Stimulated activated naive B cell treated with anti-CD40 and anti-IgM and Interleukin-4, amounts not matched to agents 10 μg/mL and 1 μg/mL and 100 μg/mL, for 72 hours (primary cell): Measurements from ENCODE around the gene PRKCE.

Experiments
- ATAC-seq, 2 donors: fragments of 150-1000 bp; cut with Tn5 transposase; replicated peaks; 2 replicates each; pipeline ENCODE4 v1.10.0; 2021; ENCODE audit warnings: moderate library complexity in 1 of 2
- DNase-seq: peaks from one replicate; pipeline ENCODE4 v3.0.0; 2021
- H3K27ac Mint-ChIP-seq: one replicate; pipeline ENCODE4 v1.8.0; 2022; ENCODE audit warnings: mild to moderate bottlenecking, mixed read lengths
- H3K27me3 Mint-ChIP-seq, 2 donors: one replicate each; pipeline ENCODE4 v1.8.0; 2022; ENCODE audit warnings: mixed read lengths in 2 of 2
- H3K36me3 Mint-ChIP-seq, 2 donors: one replicate each; pipeline ENCODE4 v1.8.0; 2022; ENCODE audit warnings: mixed read lengths in 2 of 2, mild to moderate bottlenecking in 1 of 2
- H3K4me1 Mint-ChIP-seq, 2 donors: one replicate each; pipeline ENCODE4 v1.8.0; 2022; ENCODE audit warnings: mixed read lengths in 2 of 2, mild to moderate bottlenecking in 1 of 2
- H3K4me3 Mint-ChIP-seq, 2 donors: one replicate each; pipeline ENCODE4 v1.8.0; 2022; ENCODE audit warnings: mild to moderate bottlenecking in 2 of 2, mixed read lengths in 2 of 2, moderate library complexity in 1 of 2
- H3K9me3 Mint-ChIP-seq, 2 donors: one replicate each; pipeline ENCODE4 v1.8.0; 2022; ENCODE audit warnings: mixed read lengths in 2 of 2, mild to moderate bottlenecking in 1 of 2

Gene PRKCE

DNA sequence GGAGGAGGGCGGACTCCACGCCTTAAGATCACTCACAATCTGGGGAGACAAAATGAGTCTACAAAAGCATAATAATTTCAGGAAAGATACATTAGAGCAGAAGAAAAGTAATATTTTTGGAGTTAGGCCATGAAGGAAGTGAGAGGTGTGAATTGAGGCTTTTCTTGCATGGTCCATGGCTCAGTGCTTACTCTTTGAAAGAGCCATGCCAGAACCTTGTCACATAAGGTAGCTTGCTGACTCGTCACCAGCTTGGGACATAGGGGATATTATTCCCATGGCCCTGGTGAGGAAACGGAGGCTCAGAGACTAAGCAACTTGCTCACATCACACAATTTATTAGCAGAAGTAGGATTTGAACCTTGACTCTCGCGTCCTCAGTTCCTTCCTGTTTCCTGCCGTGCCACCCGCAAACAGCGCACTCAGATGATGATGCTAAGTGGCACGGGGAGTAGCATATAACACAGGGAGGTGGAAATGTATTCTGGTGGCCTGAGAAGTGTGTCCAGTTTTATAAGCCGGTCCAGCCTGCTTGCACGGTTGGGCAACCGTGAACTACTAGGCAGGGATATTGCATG, 333.5 kb downstream of the PRKCE start:
- Mint-ChIP-seq H3K27ac (no peak overlapping the region), H3K4me1 (peaks cover 26 to 30% of the 10 kb centered on the region in 2 donors), H3K9me3 (no peaks in the 10 kb centered on the region), H3K4me3 (peak overlapping the region in 1 of 2 donors; percentile 12), H3K27me3 (no peaks in the 10 kb centered on the region), H3K36me3 (peaks cover 42 to 65% of the 10 kb centered on the region in 2 donors)
- no peak for DNase-seq
- ATAC-seq: peak; percentile 68 to 84

DNA sequence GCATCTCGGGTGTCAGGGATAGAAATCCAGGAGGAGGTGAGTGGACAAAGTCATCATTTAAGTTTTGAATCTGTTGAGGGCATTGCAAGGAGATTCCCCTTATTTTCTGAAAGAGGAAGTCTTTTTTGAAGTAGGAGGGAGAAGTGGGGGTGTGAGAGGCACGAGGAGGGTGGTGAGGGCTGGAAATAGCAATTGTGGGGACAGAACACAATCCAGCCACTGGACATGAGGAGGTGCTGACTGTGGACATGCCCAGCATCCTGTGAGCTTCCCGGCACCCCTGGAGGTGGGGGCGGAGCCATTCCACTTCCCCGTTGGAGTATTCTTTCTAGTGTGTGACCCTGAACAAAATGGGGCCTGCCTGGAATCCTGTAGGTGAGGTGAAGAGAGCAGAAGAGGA, 335.0 kb downstream of the PRKCE start:
- no peaks in the 10 kb centered on the region for H3K9me3 Mint-ChIP-seq
- H3K27me3 Mint-ChIP-seq: no peaks in the 10 kb centered on the region
- ATAC-seq: no peak
- no peak overlapping the region for H3K27ac Mint-ChIP-seq
- peaks cover 33 to 62% of the 10 kb centered on the region in 2 donors for H3K36me3 Mint-ChIP-seq
- H3K4me3 Mint-ChIP-seq: peak overlapping the region in 1 of 2 donors; percentile 5
- peaks cover 26 to 30% of the 10 kb centered on the region in 2 donors for H3K4me1 Mint-ChIP-seq
- DNase-seq: no peak

DNA sequence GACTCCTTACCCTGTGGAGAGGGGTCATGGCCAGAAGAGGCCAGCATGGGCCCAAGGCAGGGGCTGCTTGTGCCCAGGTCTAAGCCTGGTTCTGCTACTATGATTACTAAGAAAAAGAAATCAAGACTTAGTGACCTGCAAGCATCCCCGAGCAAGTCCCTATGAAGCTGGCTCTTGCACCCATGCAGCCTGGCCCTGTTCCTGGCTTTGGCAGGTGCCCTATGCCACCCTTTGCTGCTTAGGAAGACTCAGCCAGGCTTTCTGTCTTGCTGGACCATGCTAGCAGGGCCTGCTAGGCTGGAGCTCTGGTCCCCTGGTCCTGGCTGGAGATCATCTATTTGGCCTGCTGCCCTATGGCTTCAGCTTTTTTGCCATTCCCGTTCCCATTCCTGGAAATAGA, 336.4 kb downstream of the PRKCE start:
- Mint-ChIP-seq H3K4me3 (no peak overlapping the region), H3K27ac (no peak overlapping the region), H3K9me3 (no peaks in the 10 kb centered on the region), H3K27me3 (no peaks in the 10 kb centered on the region), H3K4me1 (peaks cover 29 to 30% of the 10 kb centered on the region in 2 donors), H3K36me3 (peaks cover 20 to 54% of the 10 kb centered on the region in 2 donors)
- ATAC-seq (no peak), DNase-seq (no peak)

DNA sequence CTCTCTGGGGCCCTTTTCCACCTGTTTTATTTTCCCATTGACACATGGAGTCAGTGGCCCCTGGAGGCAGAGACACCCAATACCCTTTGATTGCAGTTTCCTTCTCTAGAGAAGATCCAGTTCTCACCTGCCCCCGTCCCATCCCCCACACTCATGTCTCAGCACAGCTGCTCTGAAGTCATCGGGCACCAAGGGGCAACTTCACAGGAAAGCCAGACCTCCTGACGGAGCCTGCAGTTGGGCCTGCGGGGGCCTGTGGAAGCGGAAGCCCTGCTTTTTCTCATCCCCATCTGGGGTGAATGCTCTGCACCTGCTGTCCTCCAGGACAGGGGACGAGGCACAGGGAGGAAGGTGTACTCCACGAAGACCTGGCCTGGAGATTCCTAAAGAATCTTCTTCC, 337.4 kb downstream of the PRKCE start:
- Mint-ChIP-seq H3K27ac (no peak overlapping the region), H3K9me3 (no peaks in the 10 kb centered on the region), H3K4me3 (no peak overlapping the region), H3K27me3 (no peaks in the 10 kb centered on the region), H3K4me1 (peaks cover 31 to 36% of the 10 kb centered on the region in 2 donors), H3K36me3 (peaks cover 20 to 50% of the 10 kb centered on the region in 2 donors)
- ATAC-seq (no peak), DNase-seq (no peak)

DNA sequence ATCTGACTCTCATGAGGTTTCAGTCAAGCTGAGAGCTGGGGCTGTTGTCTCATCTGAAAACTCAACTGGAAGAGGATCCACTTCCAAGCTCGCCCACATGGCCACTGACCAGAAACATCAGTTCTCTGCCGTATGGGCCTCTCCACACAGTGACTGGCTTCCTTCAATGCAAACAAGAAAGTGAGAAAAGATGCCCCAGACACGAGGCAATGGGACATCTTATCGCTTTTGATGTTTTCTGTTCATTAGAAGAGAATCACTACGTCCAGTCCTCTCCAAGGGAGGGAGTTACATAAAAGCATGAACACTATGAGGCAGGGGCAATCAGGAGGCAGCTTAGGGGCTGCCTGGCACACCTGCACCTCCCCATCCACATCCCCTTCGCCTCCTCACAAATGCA, 338.7 kb downstream of the PRKCE start:
- Mint-ChIP-seq H3K4me1 (peaks cover 19 to 23% of the 10 kb centered on the region in 2 donors), H3K9me3 (no peaks in the 10 kb centered on the region), H3K4me3 (no peak overlapping the region), H3K27ac (no peak overlapping the region), H3K36me3 (peaks cover 17 to 44% of the 10 kb centered on the region in 2 donors), H3K27me3 (no peaks in the 10 kb centered on the region)
- ATAC-seq (no peak), DNase-seq (no peak)

DNA sequence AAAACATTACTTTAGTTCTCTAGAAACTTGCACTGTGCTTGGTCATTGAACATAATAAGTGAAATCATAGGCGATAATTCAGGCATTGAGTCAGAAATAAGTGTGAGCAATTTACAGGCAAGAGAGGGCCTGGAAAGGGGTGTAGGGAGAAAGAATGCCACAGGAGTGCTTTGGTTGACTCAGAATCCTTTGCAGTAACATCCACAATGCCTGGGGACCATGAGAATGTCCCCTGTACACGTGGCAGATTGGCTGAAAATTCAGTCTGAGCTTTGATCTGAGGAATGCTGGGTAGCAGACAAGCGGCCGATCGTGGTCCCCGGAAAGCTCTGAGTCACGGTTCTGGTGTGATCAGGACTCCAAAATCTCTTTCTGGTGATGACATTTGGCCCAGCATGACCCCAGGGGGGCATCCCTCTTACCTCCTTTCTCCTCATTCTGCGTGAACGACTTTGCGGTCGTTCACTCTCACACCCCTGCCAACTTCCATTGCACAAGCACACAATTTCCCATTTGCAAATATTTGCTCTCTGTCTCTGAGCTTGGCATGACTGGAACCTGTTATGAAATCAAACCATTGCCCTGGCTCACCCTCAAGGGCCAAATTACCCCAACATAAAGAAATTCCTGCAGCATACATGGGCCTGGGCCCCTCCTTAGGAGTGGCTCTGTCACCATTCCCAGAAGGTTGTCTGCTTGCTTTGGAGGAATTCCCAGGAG, 340.7 kb downstream of the PRKCE start:
- H3K36me3 Mint-ChIP-seq: peaks cover 12 to 36% of the 10 kb centered on the region in 2 donors

DNA sequence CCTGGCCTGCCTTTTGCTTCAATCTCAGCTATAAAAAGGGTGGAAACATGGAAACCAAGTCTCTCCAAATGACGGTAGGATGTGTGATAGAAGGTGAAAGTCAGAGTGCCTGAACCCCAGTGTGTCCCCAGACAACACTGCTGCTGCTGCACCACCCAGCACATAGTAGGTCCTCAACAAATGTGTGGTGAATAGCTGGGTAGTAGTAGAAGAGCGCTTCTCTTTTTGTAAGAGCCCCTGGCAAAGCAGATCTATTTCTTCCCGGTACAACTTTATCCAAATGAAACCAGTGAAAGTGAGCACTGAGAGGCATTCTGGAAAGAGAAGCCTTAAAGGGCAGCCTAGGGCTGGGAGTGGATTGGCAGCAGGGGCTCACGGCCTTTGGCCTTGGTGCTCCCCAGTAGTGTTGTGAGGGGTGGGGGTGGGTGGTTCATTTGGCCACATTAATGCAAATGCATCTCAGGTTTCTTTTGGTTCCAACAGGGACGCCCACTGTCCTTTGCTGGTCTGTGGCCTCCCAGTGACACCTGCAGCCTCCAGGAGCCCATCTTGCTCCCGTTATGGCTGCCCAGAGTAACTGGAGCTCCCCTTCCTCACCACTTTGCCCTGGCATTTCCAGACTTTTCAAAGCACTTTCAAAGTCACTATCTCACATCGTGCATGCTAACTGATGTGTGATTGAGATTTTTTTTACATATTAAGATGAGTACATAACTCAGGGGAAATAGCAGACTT, 341.4 kb downstream of the PRKCE start:
- Mint-ChIP-seq H3K27ac (no peak overlapping the region), H3K27me3 (no peaks in the 10 kb centered on the region), H3K4me1 (peaks cover 5 to 7% of the 10 kb centered on the region in 2 donors), H3K4me3 (no peak overlapping the region), H3K36me3 (peaks cover 13 to 38% of the 10 kb centered on the region in 2 donors), H3K9me3 (no peaks in the 10 kb centered on the region)
- no peak for DNase-seq
- ATAC-seq: no peak

More for the DNA sequence above, 340.7 kb downstream of the PRKCE start:
- H3K4me1 Mint-ChIP-seq: peaks cover 5 to 7% of the 10 kb centered on the region in 2 donors
- H3K9me3 Mint-ChIP-seq: no peaks in the 10 kb centered on the region
- H3K27me3 Mint-ChIP-seq: no peaks in the 10 kb centered on the region
- H3K4me3 Mint-ChIP-seq: no peak overlapping the region
- ATAC-seq (no peak), DNase-seq (no peak)
- H3K27ac Mint-ChIP-seq: no peak overlapping the region

DNA sequence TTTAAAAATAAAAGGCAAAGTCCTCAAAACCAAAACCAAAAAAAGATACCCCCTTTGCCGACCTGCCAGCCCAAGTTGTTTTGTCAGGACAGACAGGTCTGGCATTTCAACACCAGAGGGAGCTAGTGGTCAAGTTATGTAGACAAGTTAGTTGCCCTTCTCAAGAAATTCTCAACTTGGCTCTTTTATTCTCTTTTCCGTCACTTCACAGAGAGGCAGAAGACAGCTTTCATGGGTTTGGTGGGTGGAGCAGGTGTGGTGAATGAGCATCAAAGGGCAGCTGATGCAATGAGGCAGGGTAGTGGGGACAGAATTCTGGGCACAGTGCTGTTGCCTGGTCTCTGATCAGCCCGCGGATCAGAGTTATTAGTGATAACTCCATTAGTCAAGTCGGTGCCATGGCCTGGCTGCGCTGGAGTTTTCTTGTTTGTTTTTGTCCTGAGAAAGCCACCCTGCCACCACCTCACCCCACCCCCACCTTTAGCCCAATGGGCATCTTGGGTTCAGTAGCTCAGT, 342.1 kb downstream of the PRKCE start:
- peak; percentile 40 for DNase-seq
- no peak overlapping the region for H3K4me3 Mint-ChIP-seq
- no peaks in the 10 kb centered on the region for H3K27me3 Mint-ChIP-seq
- H3K27ac Mint-ChIP-seq: peak overlapping the region; percentile 83
- H3K4me1 Mint-ChIP-seq: peaks cover 5 to 7% of the 10 kb centered on the region in 2 donors
- ATAC-seq: peak; percentile 68 to 71
- H3K36me3 Mint-ChIP-seq: peaks cover 16 to 41% of the 10 kb centered on the region in 2 donors
- no peaks in the 10 kb centered on the region for H3K9me3 Mint-ChIP-seq

DNA sequence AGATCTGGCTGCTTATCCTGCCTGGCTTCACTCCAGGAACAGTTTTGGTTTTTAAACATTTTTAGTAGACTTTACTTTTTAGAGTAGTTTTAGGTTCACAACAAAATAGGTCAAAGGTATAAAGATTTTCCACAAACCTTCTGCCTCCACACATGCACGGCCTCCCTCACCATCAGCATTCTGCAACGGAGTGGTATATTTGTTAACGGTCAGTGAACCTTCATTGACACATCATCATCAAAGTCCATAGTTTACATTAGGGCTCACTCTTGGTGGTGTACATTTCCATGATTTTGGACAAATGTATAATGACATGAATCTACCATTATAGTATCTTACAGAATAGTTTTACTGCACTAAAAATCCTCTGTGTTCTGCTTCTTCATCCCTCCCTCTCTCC, 342.6 kb downstream of the PRKCE start:
- DNase-seq (no peak), ATAC-seq (no peak)
- Mint-ChIP-seq H3K9me3 (no peaks in the 10 kb centered on the region), H3K4me1 (peaks cover 5 to 7% of the 10 kb centered on the region in 2 donors), H3K27ac (no peak overlapping the region), H3K4me3 (no peak overlapping the region), H3K27me3 (no peaks in the 10 kb centered on the region), H3K36me3 (peaks cover 15 to 36% of the 10 kb centered on the region in 2 donors)

DNA sequence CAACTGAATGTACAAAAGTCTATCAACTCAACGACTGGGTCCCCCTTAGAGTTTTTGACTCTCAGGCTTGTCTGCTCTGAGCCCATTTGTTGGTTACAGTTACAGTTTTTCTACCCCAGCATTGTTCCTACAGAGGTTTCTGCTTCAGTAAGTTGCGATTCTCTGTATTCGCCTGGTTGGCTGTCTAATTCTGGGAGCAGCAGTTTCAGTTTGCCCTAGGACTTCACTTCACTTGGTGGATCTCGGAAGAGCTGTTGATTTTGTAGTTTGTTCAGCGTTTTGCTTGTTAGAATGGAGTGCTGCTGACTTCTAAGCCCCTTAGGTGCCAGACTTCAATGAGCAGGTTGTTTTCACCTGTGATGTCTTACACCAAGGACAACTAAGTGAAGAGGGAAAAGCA, 349.2 kb downstream of the PRKCE start:
- Mint-ChIP-seq H3K36me3 (peaks cover 27 to 40% of the 10 kb centered on the region in 2 donors), H3K4me3 (no peak overlapping the region), H3K4me1 (no peaks in the 10 kb centered on the region), H3K27ac (no peak overlapping the region), H3K9me3 (no peaks in the 10 kb centered on the region), H3K27me3 (no peaks in the 10 kb centered on the region)
- DNase-seq: no peak
- no peak for ATAC-seq

DNA sequence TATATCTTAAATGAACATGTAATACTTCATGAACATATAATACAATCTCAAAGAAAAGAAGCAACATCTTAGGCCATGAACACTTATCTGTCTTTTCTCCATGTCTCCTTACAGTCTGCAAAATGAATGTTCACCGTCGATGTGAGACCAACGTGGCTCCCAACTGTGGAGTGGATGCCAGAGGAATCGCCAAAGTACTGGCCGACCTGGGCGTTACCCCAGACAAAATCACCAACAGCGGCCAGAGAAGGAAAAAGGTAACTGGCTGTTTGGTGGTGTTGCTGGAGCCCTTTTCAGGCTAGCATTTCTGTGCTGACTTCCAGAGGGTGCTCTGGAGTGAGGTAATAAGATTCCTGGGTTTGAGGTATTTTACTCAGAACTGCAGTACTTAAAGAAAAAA, 349.8 kb downstream of the PRKCE start:
- Mint-ChIP-seq H3K4me3 (no peak overlapping the region), H3K36me3 (peaks cover 26 to 40% of the 10 kb centered on the region in 2 donors), H3K27me3 (no peaks in the 10 kb centered on the region), H3K4me1 (no peaks in the 10 kb centered on the region), H3K27ac (no peak overlapping the region), H3K9me3 (no peaks in the 10 kb centered on the region)
- DNase-seq: no peak
- ATAC-seq: no peak

DNA sequence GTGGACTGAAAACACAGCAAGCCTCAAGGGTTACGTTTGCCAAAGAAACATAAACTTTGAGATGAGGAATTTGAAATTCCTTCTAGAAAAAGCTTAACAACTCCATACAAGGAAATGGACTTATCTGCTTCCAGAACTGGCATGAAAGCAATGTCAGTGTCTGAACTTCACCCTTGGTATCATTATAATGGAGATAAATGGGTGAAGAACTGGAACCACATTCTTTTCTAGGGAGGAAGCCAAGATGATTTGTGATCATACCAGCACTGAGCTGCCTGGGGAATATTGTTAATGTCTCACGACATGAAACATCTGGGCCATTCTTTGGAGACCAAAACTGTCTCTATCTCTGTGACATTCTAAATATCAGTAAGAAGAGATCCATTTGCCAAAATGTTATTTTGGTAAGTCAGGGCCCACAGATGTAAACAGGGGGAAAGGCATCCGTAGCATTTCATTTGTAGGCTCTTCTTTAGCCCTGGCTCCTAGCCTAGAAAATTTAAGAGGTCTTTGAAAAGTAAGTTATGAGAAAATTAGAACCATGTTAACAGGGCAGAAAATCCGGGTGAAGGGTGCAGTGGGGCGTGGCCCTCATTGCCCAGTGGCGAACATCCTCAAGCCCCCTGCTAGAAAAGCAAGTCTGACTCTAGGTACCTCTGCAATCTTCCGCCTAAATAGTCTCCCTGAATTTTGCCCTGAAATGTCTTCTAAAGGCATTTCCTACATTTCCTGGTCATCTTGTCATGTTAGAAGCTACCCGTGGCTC, 350.4 kb downstream of the PRKCE start:
- Mint-ChIP-seq H3K27ac (no peak overlapping the region), H3K4me1 (no peaks in the 10 kb centered on the region), H3K27me3 (no peaks in the 10 kb centered on the region), H3K4me3 (no peak overlapping the region), H3K36me3 (peaks cover 27 to 43% of the 10 kb centered on the region in 2 donors), H3K9me3 (no peaks in the 10 kb centered on the region)
- no peak for ATAC-seq
- DNase-seq: no peak

DNA sequence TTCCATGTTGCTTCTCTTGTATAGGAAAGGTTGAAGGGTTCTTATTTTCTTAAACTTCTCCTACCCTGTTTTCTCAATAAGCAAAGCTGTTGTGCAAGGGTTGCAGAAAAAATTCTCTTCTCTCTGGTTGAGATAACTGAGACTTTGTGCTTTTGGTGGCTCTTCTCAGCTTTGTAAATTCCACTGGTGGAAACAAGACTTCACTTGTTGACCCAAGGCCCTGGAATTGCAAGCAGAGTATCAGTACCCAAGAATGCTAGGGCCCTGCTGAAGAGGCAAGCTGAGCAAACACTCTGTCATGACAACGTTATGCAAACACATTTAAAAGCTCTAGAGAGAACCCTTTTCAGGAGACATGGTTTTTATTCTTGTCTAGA, 351.0 kb downstream of the PRKCE start:
- no peaks in the 10 kb centered on the region for H3K9me3 Mint-ChIP-seq

DNA sequence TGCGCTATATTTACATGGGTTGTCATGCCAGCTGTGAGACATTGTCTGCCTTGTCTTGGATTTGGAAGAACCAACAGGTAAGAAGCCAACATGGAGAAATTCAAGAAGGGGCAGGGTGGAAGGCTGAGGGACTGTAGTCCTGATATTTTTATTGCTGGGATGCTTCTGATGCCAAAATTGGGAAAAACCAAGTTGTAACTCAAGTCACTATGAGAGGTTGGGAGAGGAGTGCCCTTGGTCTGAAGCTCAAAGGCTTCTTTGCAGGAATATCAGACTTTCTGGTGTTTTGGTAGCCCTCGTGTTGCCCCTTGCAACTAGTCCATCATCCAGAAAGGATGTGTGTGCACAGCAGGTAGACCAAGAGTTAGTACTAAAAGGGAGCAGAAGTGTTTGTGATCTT, 351.5 kb downstream of the PRKCE start:
- Mint-ChIP-seq H3K27me3 (no peaks in the 10 kb centered on the region), H3K27ac (no peak overlapping the region), H3K9me3 (no peaks in the 10 kb centered on the region), H3K4me1 (no peaks in the 10 kb centered on the region), H3K4me3 (no peak overlapping the region), H3K36me3 (peaks cover 34 to 51% of the 10 kb centered on the region in 2 donors)
- DNase-seq: no peak
- no peak for ATAC-seq

More for the DNA sequence above, 351.0 kb downstream of the PRKCE start:
- Mint-ChIP-seq H3K4me1 (no peaks in the 10 kb centered on the region), H3K27me3 (no peaks in the 10 kb centered on the region), H3K27ac (no peak overlapping the region), H3K4me3 (no peak overlapping the region), H3K36me3 (peaks cover 31 to 49% of the 10 kb centered on the region in 2 donors)
- no peak for DNase-seq
- no peak for ATAC-seq
